Right atrium auricular region (tissue), 2 donors: ENCODE measurements around the gene BPIFB1. TPM values are rescaled to one million over a fixed set of nuclear protein-coding genes. Genes with fewer than 3 reads are reported as not detected.

Experiments
- DNase-seq: peaks from one replicate; pipeline ENCODE4 v3.0.0-alpha.2; 2019; ENCODE audit warnings: low spot score
- H3K27ac ChIP-seq, 2 donors: fragments of 200-600 bp; sonication (generic); 1 replicate in 1 of 2; 2 replicates in 1 of 2; pipeline ENCODE4 v1.5.1; 2016 to 2019
- H3K27me3 ChIP-seq, 2 donors: fragments of 200-600 bp; sonication (generic); one replicate each; pipeline versions ENCODE4 v1.5.1 to v1.6.0; 2017 to 2019
- H3K36me3 ChIP-seq: fragments of 200-600 bp; sonication (generic); one replicate; pipeline ENCODE4 v1.5.1; 2016
- H3K4me1 ChIP-seq, 2 donors: fragments of 200-600 bp; sonication (generic); one replicate each; pipeline versions ENCODE4 v1.5.1 to v1.6.0; 2017 to 2019
- H3K4me3 ChIP-seq, 2 donors: fragments of 200-600 bp; sonication (generic); 1 replicate in 1 of 2; 2 replicates in 1 of 2; pipeline ENCODE4 v1.5.1; 2017 to 2019; ENCODE audit warnings: mild to moderate bottlenecking in 1 of 2, moderate library complexity in 1 of 2
- H3K9me3 ChIP-seq, 2 donors: fragments of 200-600 bp; sonication (generic); one replicate each; pipeline ENCODE4 v1.5.1; 2019
- CTCF ChIP-seq, 2 donors: fragments of 200-600 bp; sonication (generic); IDR thresholded peaks; one replicate each; pipeline ENCODE4 v1.5.1; 2019; ENCODE audit warnings: antibody characterized with exemption in 2 of 2
- total RNA-seq, 2 donors: library from RNA; depleted of rRNA; stranded (reverse); fragments of >200 nt; gene quantifications; one replicate each; pipeline ENCODE4 v1.1.0, GENCODE V29; 2016

Gene BPIFB1
- total RNA-seq, 2 donors from 2014 or later: not detected

DNA sequence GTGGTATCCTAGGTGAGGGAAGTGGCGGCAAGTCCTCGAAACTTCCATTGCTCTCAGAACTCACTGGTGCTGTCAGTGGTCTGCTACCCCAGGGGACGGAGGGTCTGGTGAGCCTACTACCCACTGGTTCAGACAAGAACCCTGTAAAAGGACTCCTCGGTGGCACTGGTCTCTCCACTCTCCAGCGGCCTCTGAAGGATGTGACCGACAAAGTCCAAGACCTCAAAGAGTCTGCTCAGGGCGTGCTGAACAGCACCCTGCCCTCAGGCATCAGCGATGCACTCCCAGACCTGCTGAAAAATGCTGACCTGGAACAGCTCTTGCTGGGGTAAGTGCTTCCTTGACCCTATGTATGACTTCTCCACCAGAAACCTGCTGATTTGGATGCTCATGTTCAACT lies 66.5 kb downstream of the BPIFB1 start:
- Histone ChIP-seq H3K27me3 (no peaks in the 10 kb centered on the region), H3K27ac (no peak overlapping the region), H3K4me3 (no peak overlapping the region), H3K4me1 (no peaks in the 10 kb centered on the region), H3K36me3 (no peaks in the 10 kb centered on the region), H3K9me3 (no peaks in the 10 kb centered on the region)
- no peak for TF ChIP-seq CTCF (IDR thresholded peaks at IDR 0.05)
- no peak for DNase-seq

GRCh38 chr20:33351696-33352095 lies 68.7 kb downstream of the BPIFB1 start:
- H3K4me1 ChIP-seq: no peaks in the 10 kb centered on the region
- H3K36me3 ChIP-seq: peaks cover 13% of the 10 kb centered on the region
- TF ChIP-seq CTCF (IDR thresholded peaks at IDR 0.05): no peak
- H3K9me3 ChIP-seq: no peaks in the 10 kb centered on the region
- DNase-seq: no peak
- H3K27me3 ChIP-seq: no peaks in the 10 kb centered on the region
- H3K27ac ChIP-seq: no peak overlapping the region
- H3K4me3 ChIP-seq: no peak overlapping the region

- Histone ChIP-seq H3K9me3 (no peaks in the 10 kb centered on the region), H3K4me1 (no peaks in the 10 kb centered on the region), H3K27me3 (no peaks in the 10 kb centered on the region), H3K27ac (no peak overlapping the region), H3K4me3 (no peak overlapping the region), H3K36me3 (peaks cover 13% of the 10 kb centered on the region)
- TF ChIP-seq CTCF (IDR thresholded peaks at IDR 0.05): no peak
- no peak for DNase-seq
Measured at GRCh38 chr20:33352258-33353012, 69.4 kb downstream of the BPIFB1 start.

DNA sequence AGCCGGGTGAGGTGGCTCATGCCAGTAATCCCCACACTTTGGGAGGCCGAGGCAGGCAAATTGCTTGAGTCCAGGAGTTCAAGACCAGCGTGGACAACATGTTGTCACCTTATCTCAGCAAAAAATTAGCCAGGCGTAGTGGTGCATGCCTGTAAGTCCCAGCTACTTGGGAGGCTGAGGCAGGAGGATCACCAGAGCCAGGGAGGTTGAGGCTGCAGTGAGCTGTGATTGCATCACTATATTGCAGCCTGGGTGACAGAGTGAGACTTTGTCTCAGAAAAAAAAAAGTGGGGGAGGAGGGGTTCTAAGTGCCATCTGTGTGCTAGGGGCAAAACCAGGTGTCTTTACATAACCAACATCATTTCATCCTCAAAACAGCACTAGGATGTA lies 70.0 kb downstream of the BPIFB1 start:
- no peak overlapping the region for H3K4me3 ChIP-seq
- H3K36me3 ChIP-seq: peaks cover 13% of the 10 kb centered on the region

More for the DNA sequence above, 70.0 kb downstream of the BPIFB1 start:
- Histone ChIP-seq H3K27me3 (no peaks in the 10 kb centered on the region), H3K4me1 (no peaks in the 10 kb centered on the region), H3K9me3 (no peaks in the 10 kb centered on the region), H3K27ac (no peak overlapping the region)
- no peak for TF ChIP-seq CTCF (IDR thresholded peaks at IDR 0.05)
- DNase-seq: no peak

Other genes with a start within 250 kb of the BPIFB1 start
- not detected for gene BPIFB3, start 229.3 kb upstream of the BPIFB1 start, total RNA-seq
- gene BPIFB4, start 203.6 kb upstream of the BPIFB1 start, total RNA-seq: not detected
- not detected for gene BPIFA2, start 115.1 kb upstream of the BPIFB1 start, total RNA-seq
- gene BPIFA3, start 65.9 kb upstream of the BPIFB1 start, total RNA-seq: not detected
- gene BPIFA1, start 47.2 kb upstream of the BPIFB1 start, total RNA-seq: not detected
- gene CDK5RAP1, start 118.3 kb downstream of the BPIFB1 start, total RNA-seq: 10 to 100 TPM; 13.9 to 22.8 TPM
- gene SNTA1, start 160.5 kb downstream of the BPIFB1 start, total RNA-seq: 100 to 1,000 TPM; 183 to 295 TPM
- 10 to 100 TPM in 1 of 2 donors, 1 to 10 TPM in 1; 9.8 to 10.4 TPM for gene CBFA2T2, start 206.9 kb downstream of the BPIFB1 start, total RNA-seq